CD14-positive monocyte (primary cell): Measurements from ENCODE around the gene GGTLC2. TPM values are rescaled to one million over a fixed set of nuclear protein-coding genes. Genes with fewer than 3 reads are reported as not detected.
"Not testable (repeated sequence)": the region's sequence is repeated elsewhere in the genome, so short reads cannot be mapped to it uniquely, and the experiment has no call there.

Experiments used
- DNase-seq, 3 donors: peaks; one replicate each; pipeline ENCODE4 v3.0.0-alpha.2; 2011 to 2022
- H2AFZ ChIP-seq: 2 replicates; pipeline ENCODE4 v1.6.0; 2012; ENCODE audit warnings: mild to moderate bottlenecking, low read depth, low read length, inconsistent platforms; ENCODE audit not compliant: insufficient read depth, poor library complexity, severe bottlenecking
- H3K27ac ChIP-seq, 2 donors: 1 replicate in 1 of 2; 2 replicates in 1 of 2; pipeline ENCODE4 v1.5.1; 2012 to 2013; ENCODE audit warnings: low read length in 2 of 2, control low read depth in 1 of 2, inconsistent platforms in 1 of 2, low read depth in 1 of 2, mild to moderate bottlenecking in 1 of 2
- H3K27me3 ChIP-seq, 2 donors: one replicate each; pipeline versions ENCODE4 v1.6.0 to v1.6.1; 2011 to 2013; ENCODE audit warnings: low read length in 2 of 2; ENCODE audit not compliant: control insufficient read depth in 2 of 2, insufficient read depth in 2 of 2
- H3K36me3 ChIP-seq, 2 donors: replicated peaks in 1 of 2; 1 replicate in 1 of 2; 2 replicates in 1 of 2; pipeline versions ENCODE4 v1.5.1 to v1.6.1; 2012 to 2013; ENCODE audit warnings: low read length in 2 of 2, control low read depth in 1 of 2, inconsistent platforms in 1 of 2, mild to moderate bottlenecking in 1 of 2; ENCODE audit not compliant: insufficient read depth in 2 of 2, control insufficient read depth in 1 of 2
- H3K4me1 ChIP-seq, 2 donors: 1 replicate in 1 of 2; 2 replicates in 1 of 2; pipeline versions ENCODE4 v1.5.1 to v1.6.1; 2012 to 2013; ENCODE audit warnings: low read length in 2 of 2, control low read depth in 1 of 2, inconsistent platforms in 1 of 2, mild to moderate bottlenecking in 1 of 2, moderate library complexity in 1 of 2; ENCODE audit not compliant: insufficient read depth in 2 of 2, control insufficient read depth in 1 of 2
- H3K4me2 ChIP-seq: replicated peaks from 2 replicates; pipeline ENCODE3; 2012; ENCODE audit warnings: low read length, moderate library complexity, mild to moderate bottlenecking; ENCODE audit not compliant: poor library complexity, severe bottlenecking; ENCODE audit errors: extremely low read depth
- H3K4me3 ChIP-seq, 3 experiments: fragments of 200-600 bp in 1 of 3; sonication (generic) in 1 of 3; replicated peaks in 1 of 3; 1 replicate in 2 of 3; 2 replicates in 1 of 3; pipeline ENCODE4 v1.5.1; 2011 to 2013; ENCODE audit warnings: low read length in 3 of 3, mild to moderate bottlenecking in 3 of 3, control low read depth in 2 of 3, low read depth in 2 of 3, inconsistent platforms in 1 of 3, moderate library complexity in 1 of 3
- H3K79me2 ChIP-seq: 2 replicates; pipeline ENCODE4 v1.6.0; 2012; ENCODE audit warnings: mild to moderate bottlenecking, control low read depth, inconsistent platforms, low read length, moderate library complexity; ENCODE audit not compliant: insufficient read depth
- H3K9ac ChIP-seq: 2 replicates; pipeline ENCODE4 v1.6.0; 2017; ENCODE audit warnings: low read length, mild to moderate bottlenecking; ENCODE audit not compliant: insufficient read depth, poor library complexity, severe bottlenecking
- H3K9me3 ChIP-seq, 2 donors: replicated peaks in 1 of 2; 1 replicate in 1 of 2; 2 replicates in 1 of 2; pipeline versions ENCODE4 v1.5.1 to v1.6.1; 2012 to 2013; ENCODE audit warnings: low read length in 2 of 2, control low read depth in 1 of 2; ENCODE audit not compliant: control insufficient read depth in 1 of 2, insufficient read depth in 1 of 2
- H4K20me1 ChIP-seq: 2 replicates; pipeline ENCODE4 v1.6.0; 2012; ENCODE audit warnings: mild to moderate bottlenecking, low read length, control low read depth, moderate library complexity; ENCODE audit not compliant: insufficient read depth
- H3K27ac Mint-ChIP-seq, 7 donors: one replicate each; pipeline ENCODE4 v1.8.0; 2020; ENCODE audit warnings: mild to moderate bottlenecking in 7 of 7, mixed read lengths in 7 of 7, moderate library complexity in 6 of 7, inconsistent platforms in 2 of 7
- H3K27me3 Mint-ChIP-seq, 3 donors: one replicate each; pipeline ENCODE4 v1.8.0; 2021 to 2022; ENCODE audit warnings: low read depth in 3 of 3, mild to moderate bottlenecking in 3 of 3, mixed read lengths in 3 of 3, moderate library complexity in 3 of 3, inconsistent platforms in 1 of 3
- H3K36me3 Mint-ChIP-seq, 2 donors: one replicate each; pipeline ENCODE4 v1.8.0; 2020; ENCODE audit warnings: mixed read lengths in 2 of 2, inconsistent platforms in 1 of 2, mild to moderate bottlenecking in 1 of 2
- H3K4me1 Mint-ChIP-seq: one replicate; pipeline ENCODE4 v1.8.0; 2020; ENCODE audit warnings: mild to moderate bottlenecking, mixed read lengths
- H3K4me3 Mint-ChIP-seq, 2 donors: one replicate each; pipeline ENCODE4 v1.8.0; 2020; ENCODE audit warnings: mild to moderate bottlenecking in 2 of 2, mixed read lengths in 2 of 2, moderate library complexity in 1 of 2
- H3K9me3 Mint-ChIP-seq, 7 donors: one replicate each; pipeline ENCODE4 v1.8.0; 2020 to 2022; ENCODE audit warnings: mixed read lengths in 7 of 7, mild to moderate bottlenecking in 6 of 7, moderate library complexity in 6 of 7, inconsistent platforms in 2 of 7
- WGBS: methylation state at CpG from one replicate; pipeline ENCODE4 v1.1.5; 2013; ENCODE audit warnings: missing lambda C conversion rate; ENCODE audit not compliant: insufficient coverage; 5-methylcytosine and 5-hydroxymethylcytosine counted together
- intact Hi-C, 2 donors: fragments of 100-400 bp; cut with micrococcal nuclease; formaldehyde crosslinking; loops; one replicate each; pipeline versions ENCODE4 v1.15.0 to v1.15.1; 2023
- polyA minus RNA-seq: library from RNA; depleted of rRNA, polyadenylated mRNA; stranded (reverse); fragments of >200 nt; gene quantifications from 2 replicates; pipeline ENCODE4 v1.2.3, GENCODE V29; 2012
- polyA plus RNA-seq, 3 donors: library from polyadenylated mRNA; depleted of rRNA in 1 of 3; unstranded in 2 of 3; stranded (reverse) in 1 of 3; fragments of 300-500 nt in 2 of 3; fragments of >200 nt in 1 of 3; fragmentation: Illumina TruSeq in 2 of 3; gene quantifications; 1 replicate in 2 of 3; 2 replicates in 1 of 3; pipeline ENCODE4 v1.2.3, GENCODE V29; 2012 to 2021
- total RNA-seq, 12 experiments: library from RNA in 1 of 12; stranded (reverse) in 1 of 12; fragments of 120-200 nt in 1 of 12; gene quantifications; one replicate each; pipeline ENCODE4 v1.2.4 and lab custom pipeline; 2013 to 2026; ENCODE audit warnings: mixed read lengths in 6 of 12, inconsistent platforms in 1 of 12
- TF ChIP-seq, protein P1 (sequence below): fragments of 200-600 bp; IDR thresholded peaks from one replicate; pipeline ENCODE4 v1.8.0; 2022; ENCODE audit warnings: antibody characterized with exemption, mild to moderate bottlenecking

GGTLC2 gene
- not detected for total RNA-seq (2013)
- polyA plus RNA-seq (not detected), polyA minus RNA-seq (not detected in 2 replicates), total RNA-seq (lab: John Stamatoyannopoulos, UW) (0 to 0.12 (median 0) reads per million in 11 experiments)

- H4K20me1 ChIP-seq, H3K27me3 Mint-ChIP-seq, H3K36me3 ChIP-seq, H3K27me3 ChIP-seq, DNase-seq, intact Hi-C loops, H3K4me2 ChIP-seq, H3K9me3 Mint-ChIP-seq, H3K36me3 Mint-ChIP-seq, H3K27ac Mint-ChIP-seq, H3K27ac ChIP-seq, H3K9me3 ChIP-seq, H3K4me1 ChIP-seq, H3K9ac ChIP-seq, H3K4me3 Mint-ChIP-seq, H3K79me2 ChIP-seq, H3K4me3 ChIP-seq, H3K4me1 Mint-ChIP-seq, H2AFZ ChIP-seq: not testable (repeated sequence)
- no CpG with 5 or more reads among the region's 30 CpGs for WGBS
These were observed at the start of gene GGTLC2 for GRCh38 chr22:22644314-22644713. Gene GGTLC2, plus strand, starts transcription at chr22:22644614. Its CDS starts 1,732 bp downstream, at chr22:22646346.

DNA sequence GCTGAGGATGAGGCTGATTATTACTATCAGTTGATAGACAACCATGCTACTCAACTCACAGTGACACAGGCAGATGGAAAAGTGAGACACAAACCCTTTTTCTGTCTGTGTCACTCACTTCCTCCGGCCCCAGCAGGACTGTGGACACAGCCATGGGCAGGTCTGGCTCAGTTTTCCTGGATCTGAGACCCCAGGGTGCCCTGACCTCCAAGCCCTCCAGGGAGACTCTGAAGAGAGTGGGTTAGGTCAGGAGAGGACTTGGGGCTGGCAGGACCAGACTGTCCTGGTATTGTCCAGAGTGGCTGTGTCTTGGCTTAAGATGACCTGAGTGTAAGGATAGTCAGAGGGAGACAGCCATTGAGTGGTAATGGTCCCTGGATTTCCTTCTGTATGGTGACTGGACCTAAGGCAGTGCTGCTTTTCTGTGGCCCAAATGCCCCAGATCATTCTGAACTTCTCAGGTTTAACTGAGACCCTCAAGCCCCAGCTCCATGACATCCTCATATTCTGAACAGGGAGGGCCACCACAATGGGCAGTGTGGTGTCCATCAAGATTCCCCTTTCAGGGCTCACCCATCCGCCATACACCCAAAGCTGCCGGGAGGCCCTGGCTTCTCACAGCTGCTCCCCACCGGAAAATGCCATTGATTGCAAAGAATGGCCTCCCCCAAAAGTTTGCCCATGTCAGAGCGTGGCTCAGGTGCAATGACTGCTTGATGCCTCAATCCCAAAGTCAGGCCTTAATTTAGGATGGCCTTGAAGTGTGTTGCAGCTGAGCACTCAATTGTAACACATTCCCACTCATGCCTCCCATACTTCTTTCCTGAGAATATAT lies 49.2 kb upstream of the GGTLC2 start:
- no peak overlapping the region for H3K27ac ChIP-seq
- H3K4me3 ChIP-seq: no peak overlapping the region
- no peak overlapping the region for H3K4me3 Mint-ChIP-seq
- no peaks in the 10 kb centered on the region for H3K79me2 ChIP-seq
- no peak overlapping the region for H3K27ac Mint-ChIP-seq
- H3K4me2 ChIP-seq: no peak overlapping the region
- no peaks in the 10 kb centered on the region for H3K4me1 ChIP-seq
- no peak overlapping the region for H2AFZ ChIP-seq
- no peak overlapping the region for H3K9ac ChIP-seq
- 75% methylated on average over 5 of the region's 5 CpGs for WGBS
- peaks cover 2% of the 10 kb centered on the region for H3K4me1 Mint-ChIP-seq
- no peaks in the 10 kb centered on the region for H3K9me3 ChIP-seq
- H3K27me3 Mint-ChIP-seq: peaks cover 0 to 6% (median 5%) of the 10 kb centered on the region in 3 donors
- no peaks in the 10 kb centered on the region for H3K27me3 ChIP-seq
- no peaks in the 10 kb centered on the region for H3K36me3 ChIP-seq
- intact Hi-C loops: no loop called here
- TF ChIP-seq, protein P1, sequence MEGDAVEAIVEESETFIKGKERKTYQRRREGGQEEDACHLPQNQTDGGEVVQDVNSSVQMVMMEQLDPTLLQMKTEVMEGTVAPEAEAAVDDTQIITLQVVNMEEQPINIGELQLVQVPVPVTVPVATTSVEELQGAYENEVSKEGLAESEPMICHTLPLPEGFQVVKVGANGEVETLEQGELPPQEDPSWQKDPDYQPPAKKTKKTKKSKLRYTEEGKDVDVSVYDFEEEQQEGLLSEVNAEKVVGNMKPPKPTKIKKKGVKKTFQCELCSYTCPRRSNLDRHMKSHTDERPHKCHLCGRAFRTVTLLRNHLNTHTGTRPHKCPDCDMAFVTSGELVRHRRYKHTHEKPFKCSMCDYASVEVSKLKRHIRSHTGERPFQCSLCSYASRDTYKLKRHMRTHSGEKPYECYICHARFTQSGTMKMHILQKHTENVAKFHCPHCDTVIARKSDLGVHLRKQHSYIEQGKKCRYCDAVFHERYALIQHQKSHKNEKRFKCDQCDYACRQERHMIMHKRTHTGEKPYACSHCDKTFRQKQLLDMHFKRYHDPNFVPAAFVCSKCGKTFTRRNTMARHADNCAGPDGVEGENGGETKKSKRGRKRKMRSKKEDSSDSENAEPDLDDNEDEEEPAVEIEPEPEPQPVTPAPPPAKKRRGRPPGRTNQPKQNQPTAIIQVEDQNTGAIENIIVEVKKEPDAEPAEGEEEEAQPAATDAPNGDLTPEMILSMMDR: no peak
- DNase-seq: no peak
- H4K20me1 ChIP-seq: no peaks in the 10 kb centered on the region
- no peaks in the 10 kb centered on the region for H3K9me3 Mint-ChIP-seq
- no peaks in the 10 kb centered on the region for H3K36me3 Mint-ChIP-seq
